ENCODE data around the gene STAB2. TPM values are rescaled to one million over a fixed set of nuclear protein-coding genes. Genes with fewer than 3 reads are reported as not detected.

STAB2 gene
- total RNA-seq, 1 donor from 2014 or later: not detected

GRCh38 chr12:103782399-103782798, 195.3 kb downstream of the STAB2 start:
- DNase-seq (ENCODE audit: low read depth) (no peak), FAIRE-seq (no peak)
- TF ChIP-seq CTCF (IDR thresholded peaks at IDR 0.05; ENCODE audit: insufficient read depth, low read length, severe bottlenecking): no peak
- H3K4me3 ChIP-seq (ENCODE audit: low read depth, low read length): no peak overlapping the region
- H3K27me3 ChIP-seq (ENCODE audit: control insufficient read depth, insufficient read depth, low read length): no peaks in the 10 kb centered on the region
- peaks cover 2% of the 10 kb centered on the region for H3K36me3 ChIP-seq (ENCODE audit: control insufficient read depth, insufficient read depth, low read length)

DNA sequence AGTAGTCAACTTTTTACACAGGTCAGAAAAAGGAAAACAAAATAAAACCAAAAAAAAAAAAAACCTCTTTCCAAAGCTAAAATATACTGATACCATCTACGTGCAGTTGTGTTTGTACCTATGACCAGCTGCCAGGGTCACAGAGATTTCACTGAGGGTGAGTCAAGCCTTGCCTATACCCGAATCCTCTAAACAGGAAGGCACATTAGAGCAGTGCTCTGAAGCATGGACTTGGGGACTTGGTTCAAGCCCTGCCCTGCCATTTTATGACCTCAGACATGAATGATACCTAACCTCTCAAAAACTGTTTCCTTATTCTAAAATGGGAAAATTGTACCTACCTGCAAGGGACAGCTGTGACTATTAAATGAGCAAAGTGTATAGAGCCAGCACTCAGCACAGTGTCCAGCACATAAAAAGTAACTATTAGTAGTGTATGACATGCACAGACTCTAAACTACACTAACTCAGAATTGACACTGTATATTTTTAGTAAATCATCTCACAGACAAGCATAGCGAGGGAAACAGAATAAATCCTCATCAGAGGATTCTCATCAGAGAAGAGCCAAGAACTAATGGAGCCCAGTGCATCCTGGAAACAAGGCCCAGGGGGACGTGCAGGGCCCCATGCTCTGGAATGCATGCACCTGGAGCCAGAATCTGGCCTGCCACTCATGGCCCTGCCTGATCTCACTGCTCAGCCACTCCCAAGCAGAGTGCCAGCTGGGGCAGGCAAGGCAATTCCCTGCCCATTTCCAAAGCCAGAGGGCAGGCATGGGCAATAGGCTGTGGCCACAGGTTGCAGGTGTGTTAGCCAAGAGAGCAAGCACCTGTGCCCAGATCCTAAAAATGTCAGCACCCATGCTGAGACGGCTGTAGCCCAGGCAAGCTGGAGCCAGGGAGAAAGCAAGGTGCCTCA, 196.9 kb downstream of the STAB2 start:
- H3K27me3 ChIP-seq (ENCODE audit: control insufficient read depth, insufficient read depth, low read length): no peaks in the 10 kb centered on the region
- no peak overlapping the region for H3K4me3 ChIP-seq (ENCODE audit: low read depth, low read length)
- no peak for DNase-seq (ENCODE audit: low read depth)
- FAIRE-seq: no peak
- peak; percentile 50 for TF ChIP-seq CTCF (IDR thresholded peaks at IDR 0.05; ENCODE audit: insufficient read depth, low read length, severe bottlenecking)
- no peaks in the 10 kb centered on the region for H3K36me3 ChIP-seq (ENCODE audit: control insufficient read depth, insufficient read depth, low read length)

DNA sequence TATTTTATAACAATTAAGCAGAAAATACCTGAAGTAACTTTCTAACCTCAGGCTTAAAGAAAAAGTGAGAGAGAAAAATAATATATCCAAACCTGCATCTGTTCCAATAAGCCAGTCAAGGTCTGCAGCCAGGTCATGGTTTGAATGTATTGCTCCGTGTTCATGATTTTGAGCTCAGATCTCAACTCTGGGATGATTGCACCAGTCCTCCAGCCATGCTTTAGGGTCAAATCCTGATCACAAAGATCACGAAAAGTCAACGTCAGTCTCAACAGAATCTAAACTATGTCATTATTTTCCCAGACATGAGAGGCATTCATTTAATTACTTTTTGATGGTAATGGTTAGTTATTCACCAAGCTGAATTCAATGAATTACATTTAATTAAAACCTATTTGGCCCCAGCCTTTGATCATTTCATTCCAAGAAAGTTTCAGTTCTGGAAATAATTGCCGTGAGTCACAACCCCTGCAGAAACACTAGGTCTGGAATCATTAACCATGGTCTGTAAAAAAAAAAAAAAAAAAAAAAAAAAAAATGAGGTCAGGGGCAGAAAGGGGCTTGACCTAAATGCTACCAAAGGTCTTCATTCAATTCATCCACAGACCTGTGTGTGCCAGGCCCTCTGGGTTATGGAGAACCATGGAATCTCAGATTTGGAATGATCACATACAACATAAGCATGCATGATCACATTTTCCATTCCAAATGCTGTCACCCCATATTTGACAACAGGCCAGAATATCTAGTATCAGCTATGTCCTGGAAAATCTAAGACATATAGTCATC, 198.4 kb downstream of the STAB2 start:
- FAIRE-seq (no peak), DNase-seq (ENCODE audit: low read depth) (no peak)
- no peak overlapping the region for H3K4me3 ChIP-seq (ENCODE audit: low read depth, low read length)
- H3K27me3 ChIP-seq (ENCODE audit: control insufficient read depth, insufficient read depth, low read length): no peaks in the 10 kb centered on the region
- H3K36me3 ChIP-seq (ENCODE audit: control insufficient read depth, insufficient read depth, low read length): no peaks in the 10 kb centered on the region
- no peak for TF ChIP-seq CTCF (IDR thresholded peaks at IDR 0.05; ENCODE audit: insufficient read depth, low read length, severe bottlenecking)

DNA sequence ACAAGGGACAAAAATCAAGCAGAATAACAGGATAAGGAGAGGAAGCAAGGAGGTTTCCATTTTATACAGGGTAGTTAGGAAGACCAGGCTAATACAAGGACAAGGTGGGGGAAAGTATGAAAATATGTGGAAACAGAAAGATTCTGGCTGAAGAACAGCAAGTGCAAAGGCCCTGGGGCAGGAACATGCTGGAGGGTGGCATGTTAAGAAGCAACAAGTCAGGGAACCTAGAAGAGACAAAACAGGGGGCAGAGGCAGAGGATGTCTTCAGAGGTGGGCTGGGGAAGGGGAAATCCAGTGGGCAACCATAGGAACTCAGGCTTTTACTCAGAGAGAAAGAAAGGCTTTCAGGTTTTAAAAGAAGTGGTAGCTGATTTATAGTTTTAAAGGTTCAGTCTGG, 199.1 kb downstream of the STAB2 start:
- no peak overlapping the region for H3K4me3 ChIP-seq (ENCODE audit: low read depth, low read length)
- H3K27me3 ChIP-seq (ENCODE audit: control insufficient read depth, insufficient read depth, low read length): no peaks in the 10 kb centered on the region
- FAIRE-seq (no peak), DNase-seq (ENCODE audit: low read depth) (no peak)
- H3K36me3 ChIP-seq (ENCODE audit: control insufficient read depth, insufficient read depth, low read length): no peaks in the 10 kb centered on the region
- TF ChIP-seq CTCF (IDR thresholded peaks at IDR 0.05; ENCODE audit: insufficient read depth, low read length, severe bottlenecking): no peak

DNA sequence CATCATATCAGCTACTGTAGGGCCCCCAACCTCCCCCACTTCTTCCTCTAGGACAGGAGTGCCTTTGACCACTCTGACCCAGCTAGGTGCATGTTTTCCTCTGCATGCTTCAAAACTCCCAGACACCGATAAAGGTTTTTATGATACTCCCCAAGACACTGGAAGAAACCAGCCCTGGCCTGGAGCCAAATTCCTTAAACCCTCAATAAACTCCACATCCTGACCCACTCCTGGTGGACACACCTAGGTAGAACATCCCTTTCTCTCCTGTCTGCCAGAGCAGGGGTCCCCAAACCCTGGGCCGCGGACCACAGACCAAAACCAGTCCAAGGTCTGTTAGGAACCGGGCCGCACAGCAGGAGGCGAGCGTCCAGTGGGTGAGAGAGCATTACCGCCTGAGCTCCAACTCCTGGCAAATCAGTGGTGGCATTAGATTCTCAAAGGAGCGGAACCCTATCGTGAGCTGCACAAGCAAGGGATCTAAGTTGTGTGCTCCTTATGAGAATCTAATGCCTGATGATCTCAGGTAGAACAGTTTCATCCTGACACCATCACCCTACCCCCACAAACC, 204.4 kb downstream of the STAB2 start:
- no peak for TF ChIP-seq CTCF (IDR thresholded peaks at IDR 0.05; ENCODE audit: insufficient read depth, low read length, severe bottlenecking)
- DNase-seq (ENCODE audit: low read depth) (no peak), FAIRE-seq (no peak)
- peaks cover 6% of the 10 kb centered on the region for H3K36me3 ChIP-seq (ENCODE audit: control insufficient read depth, insufficient read depth, low read length)
- no peaks in the 10 kb centered on the region for H3K27me3 ChIP-seq (ENCODE audit: control insufficient read depth, insufficient read depth, low read length)
- H3K4me3 ChIP-seq (ENCODE audit: low read depth, low read length): no peak overlapping the region

All from bronchial epithelial cell (primary cell).